C1 segment of cervical spinal cord (tissue), 14 donors: ENCODE measurements around the gene CA5A.
"Not testable (repeated sequence)": the region's sequence is repeated elsewhere in the genome, so short reads cannot be mapped to it uniquely, and the experiment has no call there.

Experiments used
- DNase-seq, 14 donors: peaks; one replicate each; lab custom pipeline; 2025; lab: John Stamatoyannopoulos, UW

Gene CA5A

GRCh38 chr16:87936375-87937230, at the start of gene CA5A:
TSS of gene CA5A (minus strand) at chr16:87936529. CDS start at chr16:87936450, 79 bp downstream.
- DNase-seq = no peak

GRCh38 chr16:87985493-87985892, 49.2 kb upstream of the CA5A start:
- not testable (repeated sequence) for DNase-seq

- no peak for DNase-seq
These were observed 48.4 kb upstream of the CA5A start for GRCh38 chr16:87984632-87985267.

- not testable (repeated sequence) for DNase-seq
These were observed 47.9 kb upstream of the CA5A start for GRCh38 chr16:87984180-87984579.

- not testable (repeated sequence) for DNase-seq
These were observed 47.4 kb upstream of the CA5A start for GRCh38 chr16:87983737-87984097.

- DNase-seq = peak in 1 of 14 donors; percentile 30
These were observed 46.9 kb upstream of the CA5A start for GRCh38 chr16:87983072-87983736.

GRCh38 chr16:87982581-87983041, 46.3 kb upstream of the CA5A start:
- DNase-seq = no peak

- not testable (repeated sequence) for DNase-seq
These were observed 45.0 kb upstream of the CA5A start for GRCh38 chr16:87981376-87981775.

- DNase-seq = peak in 1 of 14 donors; percentile 66
These were observed 43.7 kb upstream of the CA5A start for GRCh38 chr16:87979911-87980630.

- DNase-seq = peak in 1 of 14 donors; percentile 81
These were observed 43.0 kb upstream of the CA5A start for GRCh38 chr16:87979352-87979751.

- DNase-seq = no peak
These were observed 41.8 kb upstream of the CA5A start for GRCh38 chr16:87978127-87978526.

GRCh38 chr16:87976665-87977064, 40.3 kb upstream of the CA5A start:
- DNase-seq = no peak

- no peak for DNase-seq
These were observed 37.8 kb upstream of the CA5A start for GRCh38 chr16:87974178-87974577.

- DNase-seq = no peak
These were observed 37.4 kb upstream of the CA5A start for GRCh38 chr16:87973717-87974116.

GRCh38 chr16:87971933-87972332, 35.6 kb upstream of the CA5A start:
- DNase-seq = no peak

GRCh38 chr16:87970186-87970585, 33.9 kb upstream of the CA5A start:
- DNase-seq = no peak

- DNase-seq = no peak
These were observed 32.2 kb upstream of the CA5A start for GRCh38 chr16:87968541-87968940.

- DNase-seq = peak in 4 of 14 donors; percentile 20 to 43 (median 32)
These were observed 30.4 kb upstream of the CA5A start for GRCh38 chr16:87966685-87967185.

- no peak for DNase-seq
These were observed 29.8 kb upstream of the CA5A start for GRCh38 chr16:87966064-87966645.

- DNase-seq = no peak
These were observed 29.1 kb upstream of the CA5A start for GRCh38 chr16:87965417-87965816.

GRCh38 chr16:87964049-87964659, 27.8 kb upstream of the CA5A start:
- no peak for DNase-seq
